Central memory CD4-positive, alpha-beta T cell (primary cell): Measurements from ENCODE around the gene BBS9.

Source experiments
- DNase-seq: peaks from one replicate; pipeline ENCODE4 v3.0.0; 2022

The BBS9 gene

DNA sequence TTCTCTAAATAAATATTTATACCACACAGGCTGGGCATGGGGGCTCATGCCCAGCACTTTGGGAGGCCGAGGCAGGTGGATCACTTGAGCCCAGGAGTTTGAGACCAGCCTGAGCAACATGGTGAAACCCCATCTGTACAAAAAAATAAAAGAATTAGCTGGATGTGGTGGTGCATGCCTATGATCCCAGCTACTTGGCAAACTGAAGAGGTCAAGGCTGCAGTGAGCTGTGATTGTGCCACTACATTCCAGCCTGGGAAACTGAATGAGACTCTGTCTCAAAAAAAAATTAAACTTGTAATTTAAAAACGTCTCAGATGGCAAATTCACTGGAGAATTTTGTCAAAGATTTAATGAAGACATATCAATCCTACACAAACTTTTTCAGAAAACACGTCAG lies 498.4 kb downstream of the BBS9 start:
- DNase-seq = no peak

DNA sequence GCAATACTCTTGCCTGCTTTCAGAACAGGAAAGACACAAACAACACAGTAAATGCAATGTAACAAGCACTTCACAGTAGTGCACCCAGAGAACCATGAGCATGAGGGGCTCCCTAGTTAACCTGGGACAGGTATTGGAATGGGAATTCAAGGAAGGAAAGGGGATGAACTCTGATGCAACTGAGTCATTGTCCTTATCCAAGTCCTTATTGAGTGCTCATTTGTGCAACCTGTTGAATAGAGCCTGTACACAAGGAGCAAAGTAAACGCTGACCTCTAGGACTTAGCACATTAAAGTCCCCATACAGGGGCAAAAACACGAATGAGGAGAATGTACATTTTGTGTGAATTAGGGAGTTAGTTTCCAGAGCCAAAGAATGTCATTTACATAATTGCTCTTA lies 499.5 kb downstream of the BBS9 start:
- DNase-seq = no peak

DNA sequence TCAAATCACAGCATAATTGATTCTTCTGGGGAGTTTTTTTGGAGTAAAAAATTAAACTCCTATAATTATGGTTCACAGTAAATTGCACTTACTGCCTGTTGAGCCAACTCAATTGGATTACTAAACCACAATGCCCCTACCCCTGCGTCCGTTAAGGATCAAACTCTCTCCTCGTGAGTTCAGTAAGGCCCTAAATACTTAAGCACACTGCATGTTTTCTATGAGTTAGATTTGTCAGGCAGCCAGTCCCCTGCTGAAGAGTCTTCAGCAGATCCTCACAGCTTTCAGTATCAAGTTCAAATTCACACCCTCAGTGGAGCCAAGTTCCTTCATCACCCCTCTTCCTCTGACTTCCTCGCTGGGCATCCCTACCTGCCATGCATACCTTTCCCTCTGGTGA lies 501.0 kb downstream of the BBS9 start:
- DNase-seq = no peak

DNA sequence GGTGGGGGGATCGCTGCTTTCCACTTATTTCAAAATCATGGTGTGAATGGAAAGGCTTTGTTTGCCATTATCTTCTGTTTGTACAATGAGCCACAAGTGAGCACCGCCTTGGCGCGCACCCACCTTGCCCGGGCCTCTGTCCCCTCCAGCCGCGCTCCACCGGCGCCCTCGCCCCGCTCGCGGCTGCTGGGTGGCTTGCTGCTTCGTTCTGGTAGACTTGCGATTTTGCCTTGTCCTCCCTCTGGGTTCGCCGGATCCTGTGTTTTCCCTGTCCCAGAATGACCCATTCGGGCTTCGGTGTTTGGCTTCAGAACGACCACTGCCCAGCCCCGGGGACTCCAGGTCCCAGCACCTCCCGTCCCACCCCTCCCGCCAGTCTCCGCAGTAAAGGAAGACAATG lies 503.0 kb downstream of the BBS9 start:
- no peak for DNase-seq

DNA sequence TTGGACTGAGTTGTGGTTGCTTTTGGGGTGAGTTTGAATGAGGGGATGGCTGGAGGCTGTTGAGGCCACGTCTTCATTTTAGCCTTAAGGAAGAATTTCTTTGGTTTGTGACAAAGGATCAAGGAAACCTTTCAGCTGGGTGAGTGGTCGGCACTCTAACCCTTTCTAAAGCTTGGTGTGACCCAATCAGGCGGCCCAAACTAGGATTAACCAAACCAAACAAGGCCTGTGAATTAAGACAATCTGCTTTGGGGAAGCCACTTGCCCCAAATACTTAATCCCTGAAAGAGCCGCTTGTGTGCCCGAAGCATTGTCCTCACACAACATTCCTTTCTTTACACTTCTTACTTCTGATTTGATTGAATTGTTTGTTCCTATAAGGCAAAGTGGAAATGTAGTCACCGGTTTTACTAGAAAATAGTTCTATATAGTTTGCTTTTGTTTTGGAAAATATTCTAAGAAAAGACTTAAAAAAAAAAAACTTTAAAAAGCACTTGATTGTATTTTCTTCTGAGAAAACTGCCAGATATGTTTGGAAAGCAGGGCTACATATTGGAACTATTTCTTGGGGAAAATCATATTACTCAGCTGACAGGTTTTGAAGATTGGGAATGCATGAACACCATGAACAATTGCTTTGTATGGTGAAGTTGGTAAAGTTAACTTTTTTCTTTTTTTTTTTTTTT lies 503.6 kb downstream of the BBS9 start:
- no peak for DNase-seq

DNA sequence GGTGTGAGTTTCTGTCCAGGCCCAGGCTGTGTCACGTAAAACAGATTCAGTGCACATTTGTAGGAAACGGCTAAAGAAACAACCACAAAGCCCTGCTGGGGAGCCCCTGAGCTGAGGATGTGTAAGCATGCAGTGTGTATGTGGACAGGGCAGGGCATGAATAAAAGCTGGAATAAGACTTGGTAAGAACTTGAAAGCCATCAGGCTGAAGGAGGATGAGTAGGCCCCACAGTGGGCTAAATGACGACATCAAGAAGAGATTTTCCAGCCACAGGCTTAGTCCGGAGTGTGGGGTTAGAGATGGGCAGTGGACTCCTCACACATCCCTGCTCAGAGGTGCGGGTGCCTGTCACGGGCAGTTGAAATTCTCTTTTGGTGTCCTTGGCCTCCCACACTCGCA lies 505.2 kb downstream of the BBS9 start:
- DNase-seq = no peak

DNA sequence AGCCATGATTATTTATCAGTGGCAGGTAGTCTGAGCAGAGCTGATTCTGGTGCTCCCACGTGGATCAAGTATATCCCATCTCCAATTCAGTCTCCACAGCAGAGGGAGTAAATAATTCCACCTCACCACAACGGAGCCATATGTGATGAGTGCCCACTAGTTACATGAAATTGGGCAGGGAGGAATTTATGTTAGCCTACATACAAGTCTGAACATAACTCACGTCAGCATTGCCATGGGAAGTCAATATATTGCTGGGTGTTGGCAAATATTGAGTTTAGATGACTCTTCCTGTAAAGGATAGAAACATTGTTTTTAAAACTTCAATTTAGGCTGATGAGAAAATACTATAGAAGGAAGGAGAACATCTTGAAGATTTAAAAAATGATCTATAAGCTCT lies 507.0 kb downstream of the BBS9 start:
- DNase-seq = no peak

DNA sequence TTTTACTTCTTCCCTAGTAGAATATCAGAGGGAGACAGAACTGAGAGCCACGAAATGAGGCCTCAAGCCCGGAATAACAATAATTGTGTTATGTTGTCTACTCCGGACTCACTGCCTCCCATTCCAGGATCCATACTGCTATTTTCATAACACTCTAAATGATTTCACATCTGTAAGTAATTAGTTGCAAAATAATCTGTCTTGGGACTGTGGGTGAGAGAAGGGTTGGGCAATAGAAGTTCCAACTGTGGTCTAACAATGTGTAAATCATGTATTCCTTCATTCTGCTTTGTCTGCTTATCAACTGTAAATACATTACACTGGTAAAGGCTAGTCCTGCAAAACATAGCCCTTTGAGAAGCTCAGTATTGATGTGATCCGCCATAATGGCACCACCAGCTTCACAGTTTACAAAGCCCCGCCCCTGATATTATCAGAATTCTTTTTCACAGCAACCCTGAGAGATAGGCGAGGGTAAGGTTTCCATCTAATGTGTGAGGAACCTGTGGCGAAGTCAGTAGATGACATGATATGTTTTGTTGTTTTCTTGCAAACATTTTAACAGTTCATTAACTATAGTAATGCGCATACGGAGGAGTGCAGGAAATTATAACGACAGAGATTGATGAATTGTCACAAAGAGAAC lies 510.3 kb downstream of the BBS9 start:
- no peak for DNase-seq

DNA sequence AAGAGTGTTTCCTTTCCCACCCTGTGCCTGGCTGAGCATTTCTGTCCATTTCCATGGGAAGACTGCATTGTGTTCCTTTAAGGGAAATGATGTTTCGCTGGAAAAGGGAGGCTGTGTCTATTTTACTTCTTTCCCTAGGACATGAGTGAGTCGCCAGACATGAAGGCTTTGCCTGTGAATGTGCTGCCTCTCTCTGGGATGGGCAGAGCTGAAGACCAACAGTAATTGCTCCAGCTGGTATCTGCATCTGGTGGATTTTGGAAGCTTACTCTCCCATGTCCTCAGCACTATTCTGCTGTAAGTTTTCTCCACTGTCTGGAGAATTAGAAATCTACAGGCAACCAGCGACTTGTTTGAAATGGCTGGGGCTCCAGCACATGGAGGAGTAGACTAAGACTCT lies 511.4 kb downstream of the BBS9 start:
- no peak for DNase-seq

DNA sequence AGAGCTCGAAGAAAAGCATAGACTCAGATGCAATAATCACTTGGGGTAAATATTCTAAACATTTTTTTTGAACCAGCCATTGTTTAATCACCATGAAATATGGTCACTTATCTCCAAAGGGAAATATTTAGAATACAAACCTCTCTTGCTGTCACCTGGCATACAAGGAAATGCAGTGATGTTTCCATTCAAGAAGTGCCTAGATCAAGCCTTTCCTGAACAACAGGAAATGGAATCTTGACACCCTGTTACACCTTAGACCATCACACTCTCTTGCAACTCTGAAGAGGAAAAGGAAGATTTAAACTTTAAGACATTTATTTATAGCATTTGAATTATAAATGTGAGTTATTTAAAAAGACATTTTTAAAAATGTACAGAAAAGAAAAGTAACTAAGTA lies 512.9 kb downstream of the BBS9 start:
- DNase-seq = no peak

DNA sequence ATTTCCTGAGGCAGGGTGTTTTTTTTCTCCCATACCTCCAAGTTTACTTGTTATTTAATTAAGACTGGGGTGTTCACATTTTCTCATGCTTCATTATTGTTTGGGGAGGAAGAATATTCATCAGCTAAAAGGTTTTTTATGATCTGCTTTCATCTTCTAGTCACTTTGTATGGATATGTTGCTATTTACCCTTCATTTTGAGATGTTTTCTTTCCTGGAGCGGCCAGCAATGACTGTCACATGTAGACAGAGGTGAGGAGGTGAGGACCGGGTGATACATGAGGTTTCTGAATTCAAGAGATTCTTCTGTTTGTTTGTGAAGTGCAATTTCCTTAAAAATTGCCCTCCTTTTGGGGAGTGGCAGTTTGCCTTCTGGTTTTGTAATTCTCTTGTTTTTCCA lies 514.2 kb downstream of the BBS9 start:
- no peak for DNase-seq

DNA sequence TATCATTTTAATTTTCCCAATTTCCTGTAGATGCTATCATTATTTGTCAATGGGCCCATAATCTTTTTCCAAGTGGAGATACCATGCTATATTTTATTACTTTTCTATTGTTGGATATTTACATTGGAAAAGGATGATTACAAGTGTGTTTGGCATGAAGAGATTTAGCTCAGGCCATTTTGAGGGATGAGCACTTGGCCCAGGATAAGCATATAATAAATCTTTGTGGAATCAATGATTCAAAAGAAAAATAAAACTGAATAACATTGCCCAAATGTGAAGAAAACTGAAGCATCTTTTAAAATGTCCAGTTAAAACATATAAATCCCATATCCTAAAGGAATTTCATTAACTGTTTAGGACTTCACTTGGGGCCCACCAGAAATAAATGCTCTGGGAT lies 515.1 kb downstream of the BBS9 start:
- DNase-seq = no peak

DNA sequence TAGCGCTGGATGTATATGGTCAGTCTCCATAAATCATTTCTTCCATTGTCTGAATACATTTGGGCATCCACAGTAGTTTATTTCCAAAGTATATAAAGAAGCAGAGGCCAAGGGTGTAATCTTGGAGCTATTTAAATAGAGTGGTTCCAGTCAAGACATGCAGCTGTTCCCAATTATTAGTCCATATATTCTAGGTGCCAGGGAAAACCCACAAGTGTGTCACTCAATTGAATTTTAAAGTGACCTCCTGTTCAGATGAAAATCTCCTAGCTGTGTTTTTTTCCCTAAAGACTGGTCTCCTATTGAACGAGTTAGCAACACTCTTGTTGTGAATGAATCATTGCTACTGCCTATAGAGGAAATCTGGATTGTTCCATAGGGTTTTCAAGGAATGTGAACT lies 515.7 kb downstream of the BBS9 start:
- DNase-seq = no peak

DNA sequence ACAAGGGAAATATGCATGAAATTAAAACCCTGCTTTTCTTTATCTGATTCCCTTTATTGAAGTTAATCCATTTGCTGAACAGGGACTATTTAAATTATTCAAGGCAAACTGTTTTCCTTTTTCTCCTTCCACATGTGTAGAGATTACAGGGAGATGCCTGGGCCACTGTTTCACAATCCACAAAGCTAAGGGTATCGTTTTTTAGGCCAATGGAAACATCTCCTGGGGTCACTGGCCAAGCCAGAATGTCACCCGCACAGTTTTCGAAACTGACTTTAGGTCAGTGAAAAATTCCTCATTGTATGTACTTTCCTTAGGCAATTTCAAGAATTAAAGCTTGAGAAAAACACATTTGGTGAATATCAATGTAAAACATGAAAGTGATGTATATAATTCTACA lies 516.8 kb downstream of the BBS9 start:
- DNase-seq = no peak

DNA sequence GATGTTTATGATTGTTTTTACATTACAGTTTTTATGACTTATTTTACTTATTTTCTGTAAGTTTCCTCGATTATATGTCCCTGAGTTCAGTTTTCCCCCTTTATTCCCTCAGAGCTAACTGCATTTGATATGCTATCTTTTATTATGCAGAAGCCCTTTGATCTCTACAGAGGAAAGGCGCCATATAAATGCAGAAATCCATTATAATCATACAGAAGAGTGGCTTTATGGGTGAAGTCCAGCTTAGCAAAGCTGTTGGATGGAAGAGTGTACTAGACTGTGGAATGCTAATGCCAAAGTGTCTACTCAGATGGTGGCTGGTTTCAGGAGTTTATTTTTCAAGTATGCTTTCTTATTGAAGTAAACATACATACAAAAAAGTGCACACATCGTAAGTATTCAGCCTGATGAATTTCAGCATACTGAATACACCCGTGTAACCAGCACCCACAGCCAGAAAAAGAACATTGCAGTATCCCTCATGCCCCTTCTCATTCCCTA lies 517.6 kb downstream of the BBS9 start:
- DNase-seq = no peak

DNA sequence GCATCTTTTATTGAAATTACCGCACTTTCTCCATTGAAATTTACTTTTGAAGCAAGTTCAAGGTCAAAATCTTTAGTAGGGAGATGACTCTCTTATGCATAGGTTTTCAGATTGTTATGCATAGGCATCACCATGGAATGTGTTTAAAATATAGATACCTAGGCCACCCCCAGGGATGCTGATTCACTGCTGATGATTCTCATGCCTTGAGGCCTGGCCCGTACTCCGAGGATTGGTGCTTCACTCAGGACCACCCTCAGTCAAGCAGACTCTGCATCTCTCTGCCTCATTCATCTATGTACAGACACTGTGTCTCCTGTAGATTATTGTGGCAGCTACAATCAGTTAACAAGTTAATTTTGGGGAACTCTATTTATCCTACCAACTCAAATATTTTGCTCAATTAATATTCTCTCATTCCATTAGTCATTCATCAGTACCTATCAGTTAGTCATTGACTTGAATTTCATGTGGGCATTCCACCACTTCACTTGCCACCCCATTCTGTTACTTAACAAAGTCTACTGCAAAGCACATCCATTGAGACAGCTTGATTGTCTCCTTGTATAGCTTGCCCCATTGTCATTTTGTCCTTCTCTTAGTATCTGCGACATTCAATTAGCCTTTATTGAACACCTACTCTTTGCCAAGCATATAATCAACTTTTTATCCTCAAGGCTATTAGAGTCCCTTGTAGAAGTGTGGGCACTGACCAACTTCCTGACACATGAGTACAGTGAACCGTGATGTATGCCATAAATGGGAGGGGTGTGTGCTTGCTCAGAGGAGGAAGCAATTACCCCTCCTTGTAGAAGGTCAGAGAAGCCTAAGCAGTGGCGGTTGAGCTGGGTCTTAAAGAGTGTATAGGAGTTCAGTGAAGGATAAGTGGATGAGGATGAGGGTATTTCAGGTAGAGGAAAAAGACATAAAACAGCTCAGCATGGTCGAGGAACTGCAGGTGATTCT lies 520.4 kb downstream of the BBS9 start:
- no peak for DNase-seq

DNA sequence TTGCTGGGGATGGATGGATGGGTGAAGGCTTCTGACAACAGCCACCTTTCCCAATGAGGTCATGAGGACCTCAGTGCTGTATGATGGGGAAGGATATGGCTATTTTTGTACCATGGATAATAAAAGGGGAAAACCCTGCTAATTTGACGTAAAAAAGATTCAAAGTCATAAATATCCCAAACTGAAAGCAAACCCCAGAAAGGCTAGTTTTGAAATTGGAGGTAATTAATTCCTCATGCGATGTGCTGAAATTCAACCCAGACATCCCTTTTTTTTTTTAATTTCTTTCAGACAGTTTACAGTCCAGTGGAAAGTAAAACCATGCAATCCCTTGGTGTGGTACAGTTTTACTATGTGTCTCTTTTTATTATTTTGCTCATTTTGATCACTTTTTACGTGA lies 521.5 kb downstream of the BBS9 start:
- no peak for DNase-seq

DNA sequence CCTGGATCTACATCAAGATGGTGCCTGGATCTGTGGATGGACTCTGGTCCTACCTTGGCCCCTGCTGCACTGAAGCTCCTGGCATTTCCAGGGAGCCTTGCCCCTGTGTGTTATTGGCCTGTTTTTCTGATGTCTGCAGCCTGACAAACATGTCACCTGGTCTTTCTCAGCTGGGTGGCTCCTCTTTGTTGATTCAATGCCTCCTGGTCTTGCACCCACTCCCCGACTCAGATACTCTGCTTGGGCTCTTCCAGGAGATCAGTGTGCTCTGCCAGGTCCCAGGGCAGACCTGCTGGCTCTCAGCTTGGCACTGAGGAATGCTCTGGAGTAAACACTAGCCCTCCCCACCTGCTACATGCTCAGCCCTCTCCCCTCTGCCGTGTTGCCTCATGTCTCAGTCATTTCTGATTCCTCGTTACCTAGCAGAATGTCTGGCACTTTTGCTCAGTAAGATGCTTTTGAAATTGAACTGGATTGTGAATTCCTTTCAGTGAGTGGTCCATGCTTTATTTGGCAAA lies 522.7 kb downstream of the BBS9 start:
- DNase-seq = no peak

DNA sequence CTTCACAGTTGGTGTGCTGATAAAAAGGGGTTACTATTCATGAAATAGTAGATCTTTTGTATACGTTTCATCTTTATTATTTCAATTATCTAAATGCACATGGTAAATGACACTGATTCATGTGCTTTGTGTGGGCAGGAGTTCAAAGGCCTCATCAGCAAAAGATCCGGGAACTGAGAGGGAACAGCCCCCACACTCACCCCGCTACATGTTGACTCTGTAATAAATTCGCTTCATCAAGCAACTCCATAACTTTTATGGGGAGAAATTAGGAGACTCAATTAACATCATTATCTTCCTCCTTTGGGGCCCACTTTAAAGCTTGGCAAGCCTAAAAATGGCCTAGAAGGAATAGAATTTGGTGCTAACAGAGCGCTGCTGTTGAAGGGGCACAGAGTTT lies 525.3 kb downstream of the BBS9 start:
- no peak for DNase-seq
